GM18507 (cell line): ENCODE data around the gene MAIP1.
"Not testable (repeated sequence)": the region's sequence is repeated elsewhere in the genome, so short reads cannot be mapped to it uniquely, and the experiment has no call there.

Experiments used
- DNase-seq: peaks from one replicate; pipeline ENCODE4 v3.0.0; 2011; ENCODE audit warnings: low read depth; ENCODE audit not compliant: insufficient read length; ENCODE audit errors: extremely low spot score
- FAIRE-seq: peaks from 2 replicates; lab custom pipeline; 2011; peaks lifted over from hg19 to GRCh38; lab: Jason Lieb, UNC

The MAIP1 gene

GRCh38 chr2:199955339-199956061 is at the start of gene MAIP1, which contains the start of gene TYW5:
Gene MAIP1 (plus strand): TSS chr2:199955582. CDS start chr2:199955799, 217 bp downstream.
Gene TYW5 (minus strand): TSS chr2:199955491. CDS start chr2:199955470, 21 bp downstream.
- FAIRE-seq (peak; percentile 86), DNase-seq (peak; percentile 72)

DNA sequence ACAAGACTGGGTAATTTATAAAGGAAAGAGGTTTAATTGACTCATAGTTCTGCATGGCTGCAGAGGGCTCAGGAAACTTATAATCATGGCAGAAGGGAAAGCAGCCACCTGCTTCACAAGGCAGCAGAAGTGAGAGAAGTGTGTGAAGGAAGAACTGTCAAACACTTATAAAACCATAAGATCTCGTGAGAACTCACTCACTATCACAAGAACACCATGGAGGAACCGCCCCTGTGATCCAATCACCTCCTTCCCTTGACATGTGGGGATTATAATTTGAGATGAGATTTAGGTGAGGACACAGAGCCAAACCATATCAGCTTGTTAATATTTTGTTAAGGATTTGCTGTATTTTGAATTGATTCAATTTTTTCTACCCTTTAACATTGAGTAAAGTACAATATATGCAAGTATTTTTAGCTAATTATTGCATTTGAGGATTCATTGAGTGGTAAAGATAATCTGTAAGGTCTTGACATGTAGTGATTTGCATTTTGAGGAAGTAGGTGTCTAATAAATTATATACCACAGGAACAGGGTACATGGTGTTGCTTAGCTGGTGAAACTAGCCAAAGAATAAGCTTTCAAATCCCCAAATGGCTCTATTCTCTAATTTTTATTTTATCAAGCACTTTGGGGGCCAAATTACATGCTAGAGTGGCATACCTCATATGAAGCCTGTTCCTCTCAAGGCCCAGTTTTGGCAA is 48.2 kb upstream of the MAIP1 start:
- FAIRE-seq (peak; percentile 62), DNase-seq (no peak)

DNA sequence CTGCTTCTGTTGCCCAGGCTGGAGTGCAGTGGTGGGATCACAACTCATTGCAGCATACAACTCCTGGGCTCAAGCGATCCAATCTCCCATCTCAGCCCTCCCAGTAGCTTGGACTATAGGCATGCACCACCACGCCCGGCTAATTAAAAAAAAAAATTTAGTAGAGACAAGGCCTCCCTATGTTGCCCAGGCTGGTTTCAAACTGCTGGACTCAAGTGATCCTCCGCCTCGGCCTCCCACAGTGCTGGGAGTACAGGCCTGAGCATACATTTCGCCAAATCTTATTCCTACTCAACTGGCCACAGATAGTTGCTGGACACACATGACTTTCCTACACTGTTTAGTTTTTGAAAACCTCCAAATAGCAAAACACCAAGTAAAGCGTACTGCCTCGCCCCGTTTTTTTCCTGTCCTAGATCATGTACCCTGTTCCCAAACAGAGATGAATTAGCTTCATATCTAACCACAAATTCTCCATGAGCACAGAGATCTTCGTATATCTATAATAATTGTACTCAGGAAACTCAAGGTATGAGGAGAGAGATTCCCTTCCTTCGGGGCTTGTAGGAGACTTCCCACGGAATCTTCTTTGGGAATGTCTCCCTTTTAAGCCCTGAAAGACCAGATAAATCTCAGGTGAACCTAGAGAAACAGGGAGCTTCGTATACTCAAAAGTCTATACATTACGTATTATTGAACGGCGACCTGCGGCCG is 44.9 kb upstream of the MAIP1 start:
- FAIRE-seq (no peak), DNase-seq (no peak)

- DNase-seq = peak; percentile 84
- peak; percentile 98 for FAIRE-seq
Observed at GRCh38 chr2:199911052-199911876, 44.1 kb upstream of the MAIP1 start, which contains the start of gene C2orf69. Gene C2orf69 (plus strand): TSS chr2:199911293. CDS start chr2:199911439, 146 bp downstream.

- DNase-seq (no peak), FAIRE-seq (no peak)
Observed at GRCh38 chr2:199911877-199912161, 43.6 kb upstream of the MAIP1 start.

DNA sequence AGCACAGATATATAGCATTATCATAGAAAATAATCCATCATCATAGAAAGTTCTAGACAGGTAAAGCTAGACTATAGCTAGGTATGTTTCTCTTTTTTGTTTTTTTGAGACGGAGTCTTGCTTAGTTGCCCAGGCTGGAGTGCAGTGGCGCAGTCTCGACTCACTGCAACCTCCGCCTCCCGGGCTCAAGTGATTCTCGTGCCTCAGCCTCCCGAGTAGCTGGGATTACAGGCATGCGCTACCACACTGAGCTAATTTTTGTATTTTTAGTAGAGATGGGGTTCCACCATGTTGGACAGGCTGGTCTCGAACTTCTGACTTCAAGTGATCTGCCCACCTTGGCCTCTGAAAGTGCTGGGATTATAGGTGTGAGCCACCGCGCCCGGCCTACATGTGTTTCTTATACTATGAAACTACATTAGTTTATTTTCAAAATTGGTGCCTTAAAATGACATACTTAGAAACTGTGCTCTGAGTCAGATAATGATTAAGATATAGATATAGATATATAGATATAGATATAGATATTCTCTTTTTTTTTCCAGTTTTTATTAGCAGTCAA is 42.7 kb upstream of the MAIP1 start:
- not testable (repeated sequence) for DNase-seq, FAIRE-seq

GRCh38 chr2:199914372-199914958 is 40.9 kb upstream of the MAIP1 start:
- FAIRE-seq (no peak), DNase-seq (no peak)

DNA sequence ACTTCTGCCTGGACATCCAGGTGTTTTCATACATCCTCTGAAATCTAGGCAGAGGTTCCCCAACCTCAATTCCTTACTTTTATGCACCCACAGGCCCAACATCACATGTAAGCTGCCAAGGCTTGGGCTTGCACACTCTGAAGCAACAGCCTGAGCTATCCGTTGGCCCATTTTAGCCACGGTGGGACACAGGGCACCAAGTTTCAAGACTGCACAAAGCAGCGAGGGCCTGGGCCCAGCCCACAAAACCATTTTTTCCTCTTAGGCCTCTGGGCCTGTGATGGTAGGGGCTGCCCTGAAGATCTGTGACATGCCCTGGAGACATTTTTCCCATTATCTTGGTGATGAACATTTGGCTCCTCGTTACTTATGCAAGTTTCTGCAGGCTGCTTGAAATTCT is 38.4 kb upstream of the MAIP1 start:
- no peak for FAIRE-seq
- DNase-seq = no peak

DNA sequence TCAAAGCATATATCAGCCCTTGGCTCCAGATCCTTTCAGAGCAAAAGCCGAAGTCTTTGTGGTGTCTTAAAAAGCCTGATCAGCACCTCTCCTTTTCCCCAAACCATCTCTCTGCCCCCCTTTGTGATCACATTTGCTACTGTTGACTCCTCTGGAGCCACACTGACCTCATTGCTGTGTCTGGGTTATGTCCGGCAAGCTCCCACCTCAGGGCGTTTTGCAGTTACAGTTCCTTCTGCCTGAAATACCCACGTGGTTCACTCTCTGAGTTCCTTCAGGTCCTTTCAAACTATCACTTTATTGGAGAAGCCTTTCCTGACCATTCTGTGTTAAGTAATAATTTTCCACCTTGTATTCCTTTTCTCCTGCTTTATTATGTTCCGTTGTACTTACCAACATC is 32.5 kb upstream of the MAIP1 start:
- no peak for DNase-seq
- FAIRE-seq = no peak

GRCh38 chr2:199923924-199924323 is 31.5 kb upstream of the MAIP1 start:
- FAIRE-seq (no peak), DNase-seq (no peak)

- DNase-seq = no peak
- FAIRE-seq = no peak
Observed at GRCh38 chr2:199926806-199927205, 28.6 kb upstream of the MAIP1 start.

DNA sequence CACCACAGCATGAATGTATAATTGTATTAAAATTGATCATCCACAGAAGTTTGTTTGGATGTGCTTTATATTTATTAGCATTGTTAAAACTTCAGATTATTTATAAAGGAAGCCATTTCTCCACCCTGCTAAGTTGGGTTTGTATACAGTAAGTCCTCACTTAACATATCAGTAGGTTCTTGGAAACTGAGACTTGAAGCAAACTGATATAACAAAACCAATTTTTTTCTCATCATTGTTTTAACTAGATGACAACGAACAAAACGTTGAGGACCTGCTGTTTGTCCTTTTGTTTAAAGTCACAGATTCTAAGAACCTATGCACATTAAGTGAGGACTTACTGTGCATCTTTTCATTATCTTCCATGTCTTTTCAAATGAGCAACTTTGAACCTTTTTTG is 27.2 kb upstream of the MAIP1 start:
- FAIRE-seq (no peak), DNase-seq (no peak)

DNA sequence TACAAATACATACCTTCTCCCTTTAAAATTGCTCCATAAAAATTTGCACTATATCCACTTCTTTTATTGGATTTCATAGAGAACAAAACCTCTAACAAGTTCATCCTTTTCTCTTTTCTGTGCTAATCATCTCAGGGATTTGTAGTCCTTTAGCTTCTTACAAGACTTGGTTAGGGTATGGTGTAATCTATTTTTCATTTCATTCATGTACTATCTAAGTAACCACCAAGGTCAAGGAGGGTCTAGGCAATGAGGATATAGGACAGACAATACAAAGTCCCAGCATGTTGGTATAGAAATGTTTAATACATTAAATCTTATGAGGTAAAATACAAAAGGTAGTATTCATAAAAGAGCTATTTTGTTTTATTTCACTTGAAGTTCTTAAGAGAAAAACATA is 26.8 kb upstream of the MAIP1 start:
- no peak for FAIRE-seq
- no peak for DNase-seq

- FAIRE-seq = no peak
- DNase-seq = no peak
Observed at GRCh38 chr2:199929262-199929661, 26.1 kb upstream of the MAIP1 start.

DNA sequence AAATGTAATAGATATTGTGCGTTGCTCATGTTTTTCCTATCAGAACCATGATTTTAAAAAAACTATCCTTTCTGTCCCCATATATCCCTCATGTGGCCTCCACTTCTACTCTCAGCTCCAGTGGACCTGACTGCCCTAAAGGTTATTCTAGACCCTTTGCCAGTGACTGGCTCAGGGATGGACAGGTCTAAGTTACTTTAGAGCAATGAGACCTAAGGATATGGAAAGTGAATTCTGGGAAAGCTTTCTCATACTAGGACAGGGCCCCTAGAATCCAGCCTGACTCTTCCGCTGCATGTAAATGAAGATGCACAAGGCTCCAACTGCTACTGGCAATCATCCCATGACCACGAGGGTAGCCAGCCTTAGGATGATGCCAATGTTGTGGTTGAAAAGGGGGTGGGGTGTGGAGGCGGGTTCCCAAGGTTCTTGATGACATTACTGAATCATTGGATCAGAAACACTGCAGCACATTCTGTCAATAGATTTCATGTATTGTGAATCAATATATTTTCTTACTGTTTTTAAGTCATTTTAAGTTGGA is 23.0 kb upstream of the MAIP1 start:
- no peak for FAIRE-seq

DNA sequence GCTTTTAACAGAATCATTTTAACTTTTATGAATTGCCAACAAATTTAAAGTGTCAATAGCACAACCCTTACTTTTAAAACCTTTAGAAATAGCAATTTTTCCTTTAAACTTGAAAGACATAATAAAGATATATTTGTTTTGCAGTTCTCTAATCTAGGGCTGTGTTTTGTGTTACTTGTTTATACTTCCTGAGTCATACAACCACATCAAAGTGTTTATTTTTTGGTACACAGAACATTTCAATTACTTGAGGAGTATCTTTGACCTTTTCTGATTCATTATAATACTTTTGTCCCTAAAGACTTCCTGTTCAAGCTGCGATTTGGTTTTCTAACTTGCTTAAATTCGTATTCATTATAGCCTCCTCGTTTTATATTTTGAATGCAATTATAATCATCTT is 21.9 kb upstream of the MAIP1 start:
- DNase-seq (no peak), FAIRE-seq (no peak)

More for the DNA sequence above, 23.0 kb upstream of the MAIP1 start:
- no peak for DNase-seq

DNA sequence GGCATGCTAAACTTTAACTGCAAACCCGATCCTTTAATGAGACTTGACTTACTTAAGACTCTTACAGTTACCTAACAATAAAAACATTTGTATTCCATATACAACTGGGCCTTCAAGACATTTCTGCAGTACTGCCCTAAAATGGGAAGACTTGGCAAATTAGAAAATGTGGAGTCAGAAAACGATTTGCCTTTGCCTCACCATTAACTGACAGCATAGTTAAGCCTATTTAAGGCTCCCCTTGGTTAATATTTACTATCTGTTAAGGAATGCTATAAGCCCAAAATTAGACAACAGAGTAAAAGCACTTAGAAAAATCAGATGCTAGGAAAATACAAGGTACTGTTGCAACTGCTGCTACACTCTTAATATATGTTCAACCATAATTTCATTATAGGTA is 18.8 kb upstream of the MAIP1 start:
- DNase-seq (no peak), FAIRE-seq (peak; percentile 24)

- DNase-seq = no peak
- no peak for FAIRE-seq
Observed at GRCh38 chr2:199940373-199940772, 15.0 kb upstream of the MAIP1 start.

- DNase-seq = no peak
- FAIRE-seq = no peak
Observed at GRCh38 chr2:199943373-199943772, 12.0 kb upstream of the MAIP1 start.
